Breast epithelium (tissue), 4 donors: Measurements from ENCODE around the gene ITGB5. TPM values are rescaled to one million over a fixed set of nuclear protein-coding genes. Genes with fewer than 3 reads are reported as not detected.

Source experiments
- DNase-seq, 2 donors: peaks; one replicate each; pipeline ENCODE4 v3.0.0-alpha.2; 2019; ENCODE audit warnings: low spot score in 2 of 2
- H3K27ac ChIP-seq, 2 donors: fragments of 200-600 bp; sonication (generic) in 1 of 2; one replicate each; pipeline ENCODE4 v1.5.1; 2016 to 2019; ENCODE audit warnings: mild to moderate bottlenecking in 1 of 2
- H3K27me3 ChIP-seq, 2 donors: fragments of 200-600 bp; sonication (generic) in 1 of 2; one replicate each; pipeline versions ENCODE4 v1.5.1 to v1.6.0; 2017 to 2019; ENCODE audit warnings: control low read depth in 1 of 2, mild to moderate bottlenecking in 1 of 2
- H3K36me3 ChIP-seq: fragments of 200-600 bp; one replicate; pipeline ENCODE4 v1.5.1; 2019
- H3K4me1 ChIP-seq, 2 donors: fragments of 200-600 bp; sonication (generic); one replicate each; pipeline ENCODE4 v1.5.1; 2016 to 2019; ENCODE audit warnings: control low read depth in 1 of 2
- H3K4me3 ChIP-seq, 3 donors: fragments of 200-600 bp; sonication (generic); 1 replicate in 2 of 3; 2 replicates in 1 of 3; pipeline ENCODE4 v1.5.1; 2016 to 2019; ENCODE audit warnings: mild to moderate bottlenecking in 3 of 3, moderate library complexity in 2 of 3
- H3K9me3 ChIP-seq, 2 donors: fragments of 200-600 bp; sonication (generic) in 1 of 2; one replicate each; pipeline ENCODE4 v1.5.1; 2016 to 2019; ENCODE audit warnings: control low read depth in 1 of 2
- CTCF ChIP-seq, 3 donors: fragments of 450-650 bp; IDR thresholded peaks; one replicate each; pipeline ENCODE4 v1.5.1; 2016 to 2017; ENCODE audit warnings: antibody characterized with exemption in 3 of 3, mild to moderate bottlenecking in 3 of 3, moderate library complexity in 3 of 3
- POLR2A ChIP-seq: fragments of 450-650 bp; IDR thresholded peaks from one replicate; pipeline ENCODE4 v1.6.1; 2016; ENCODE audit warnings: antibody characterized with exemption, mild to moderate bottlenecking, moderate library complexity
- POLR2AphosphoS5 ChIP-seq, 3 donors: sonication (generic); formaldehyde crosslinking; IDR thresholded peaks; one replicate each; pipeline ENCODE4 v1.6.1; 2017; ENCODE audit warnings: antibody characterized with exemption in 3 of 3
- intact Hi-C: fragments of 100-400 bp; cut with DNase I; formaldehyde crosslinking; loops from one replicate; pipeline ENCODE4 v1.15.1; 2023; ENCODE audit warnings: low total_unique reads
- total RNA-seq, 3 donors: library from RNA; depleted of rRNA; stranded (reverse); fragments of >200 nt; gene quantifications; one replicate each; pipeline ENCODE4 v1.1.0, GENCODE V29; 2016

Gene ITGB5
- total RNA-seq, 3 donors from 2014 or later = 80.1 to 286 (median 181) TPM

DNA sequence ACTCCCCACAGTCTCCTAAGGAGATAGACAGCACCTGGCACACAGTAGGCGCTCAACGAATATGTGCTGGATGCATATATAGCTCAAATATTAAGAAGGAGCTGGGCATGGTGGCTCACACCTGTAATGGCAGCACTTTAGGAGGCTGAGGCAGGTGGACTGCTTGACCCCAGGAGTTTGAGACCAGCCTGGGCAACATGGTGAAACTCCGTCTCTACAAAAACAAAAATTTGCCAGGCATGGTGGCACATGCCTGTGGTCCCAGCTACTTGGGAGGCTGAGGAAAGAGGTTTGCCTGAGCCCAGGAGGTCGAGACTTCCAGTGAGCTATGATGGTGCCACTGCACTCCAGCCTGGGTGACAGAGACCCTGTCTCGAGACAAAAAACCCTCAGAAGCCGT, 119.5 kb downstream of the ITGB5 start:
- H3K36me3 ChIP-seq = no peaks in the 10 kb centered on the region
- no peak for DNase-seq
- H3K9me3 ChIP-seq = no peaks in the 10 kb centered on the region
- H3K27me3 ChIP-seq = no peaks in the 10 kb centered on the region
- no peak overlapping the region for H3K4me3 ChIP-seq
- TF ChIP-seq CTCF (IDR thresholded peaks at IDR 0.05) = no peak
- no peak overlapping the region for H3K27ac ChIP-seq
- intact Hi-C loops = no loop called here
- no peaks in the 10 kb centered on the region for H3K4me1 ChIP-seq

DNA sequence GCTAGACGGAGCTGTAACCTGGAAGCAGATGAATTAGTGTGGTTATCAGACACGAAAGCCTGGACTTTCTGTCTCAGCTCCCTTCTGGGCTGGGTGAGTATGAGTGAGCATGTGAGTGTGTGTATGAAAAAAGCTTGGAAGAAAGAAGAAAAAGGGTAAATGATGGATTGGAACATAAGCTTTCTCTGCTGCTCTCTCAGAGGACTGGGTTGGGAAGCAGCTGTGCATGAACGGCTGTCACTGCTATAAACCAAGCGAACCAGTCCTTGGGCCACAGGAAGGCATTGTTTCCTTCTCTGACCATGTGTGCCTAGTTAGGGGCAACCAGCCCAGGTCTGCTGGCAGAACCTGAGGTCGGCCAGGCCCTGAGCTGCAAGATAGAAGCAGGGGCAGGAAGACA, 119.9 kb downstream of the ITGB5 start:
- no peaks in the 10 kb centered on the region for H3K27me3 ChIP-seq
- no peak for DNase-seq
- intact Hi-C loops = no loop called here
- peaks cover 0 to under 1% of the 10 kb centered on the region in 2 donors for H3K4me1 ChIP-seq
- no peak overlapping the region for H3K4me3 ChIP-seq
- no peak overlapping the region for H3K27ac ChIP-seq
- no peaks in the 10 kb centered on the region for H3K9me3 ChIP-seq
- TF ChIP-seq CTCF (IDR thresholded peaks at IDR 0.05) (no peak), POLR2A (no peak), POLR2AphosphoS5 (IDR thresholded peaks at IDR 0.05) (no peak)
- no peaks in the 10 kb centered on the region for H3K36me3 ChIP-seq

DNA sequence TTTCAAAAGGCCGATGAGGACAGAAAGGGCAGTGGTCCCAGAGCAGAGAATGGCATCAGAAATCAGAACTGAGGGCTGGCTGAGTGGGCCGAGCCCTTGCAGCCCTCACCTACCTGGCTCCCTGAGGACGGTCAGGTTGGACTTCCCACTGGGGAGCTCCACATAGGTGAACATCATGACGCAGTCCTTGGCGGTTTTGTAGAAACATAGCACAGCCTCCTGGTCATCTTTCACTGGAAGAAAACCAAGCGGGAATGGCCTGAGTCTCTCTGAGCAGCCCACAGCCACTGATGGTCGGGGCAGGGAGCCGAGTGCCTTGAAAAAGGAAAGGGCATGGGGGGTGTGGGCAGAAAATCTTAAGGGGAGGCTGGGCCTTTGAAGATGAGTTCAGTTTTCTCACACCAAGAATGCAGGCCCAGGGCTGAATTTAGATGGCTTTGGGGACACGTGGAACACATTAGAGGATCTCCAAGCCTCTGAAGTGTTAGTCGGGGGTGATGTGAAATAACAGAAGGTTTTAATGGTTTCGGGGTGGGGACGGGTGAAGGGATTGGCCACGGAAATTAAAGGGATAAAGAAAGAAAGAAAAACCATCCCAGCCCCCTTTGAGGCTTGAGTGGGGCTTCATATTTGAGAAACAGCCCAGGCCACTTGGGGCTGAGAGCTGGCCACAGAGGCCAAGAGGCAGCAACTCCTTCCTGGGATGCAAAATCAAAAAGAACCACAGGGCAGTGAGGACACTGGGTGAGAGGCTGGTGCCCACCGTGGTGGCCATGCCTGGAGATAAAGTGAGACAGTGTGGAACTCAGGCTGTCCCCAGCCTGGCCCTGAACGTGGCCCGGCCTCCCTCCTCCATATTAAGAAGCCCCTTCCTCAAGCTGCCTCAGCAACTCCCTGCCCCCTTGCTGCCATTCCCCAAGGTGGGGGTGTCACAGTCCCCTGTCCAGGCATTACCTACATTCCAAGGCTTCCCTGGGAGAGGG, 120.8 kb downstream of the ITGB5 start:
- no peaks in the 10 kb centered on the region for H3K27me3 ChIP-seq
- peaks cover 0 to 4% of the 10 kb centered on the region in 2 donors for H3K4me1 ChIP-seq
- H3K9me3 ChIP-seq = no peaks in the 10 kb centered on the region
- intact Hi-C loops = no loop called here
- H3K4me3 ChIP-seq = no peak overlapping the region
- no peak overlapping the region for H3K27ac ChIP-seq
- TF ChIP-seq CTCF (IDR thresholded peaks at IDR 0.05) = no peak
- TF ChIP-seq POLR2A = no peak
- no peak for TF ChIP-seq POLR2AphosphoS5 (IDR thresholded peaks at IDR 0.05)
- H3K36me3 ChIP-seq = no peaks in the 10 kb centered on the region
- no peak for DNase-seq

- no peak overlapping the region for H3K4me3 ChIP-seq
- no peak for TF ChIP-seq POLR2AphosphoS5 (IDR thresholded peaks at IDR 0.05)
- no peak for TF ChIP-seq CTCF (IDR thresholded peaks at IDR 0.05)
- no peak for TF ChIP-seq POLR2A
- no peaks in the 10 kb centered on the region for H3K36me3 ChIP-seq
- peaks cover 0 to 4% of the 10 kb centered on the region in 2 donors for H3K4me1 ChIP-seq
- intact Hi-C loops = no loop called here
- H3K27ac ChIP-seq = no peak overlapping the region
- no peaks in the 10 kb centered on the region for H3K27me3 ChIP-seq
- H3K9me3 ChIP-seq = no peaks in the 10 kb centered on the region
- DNase-seq = no peak
Measured at GRCh38 chr3:124765197-124765840, 121.8 kb downstream of the ITGB5 start.

DNA sequence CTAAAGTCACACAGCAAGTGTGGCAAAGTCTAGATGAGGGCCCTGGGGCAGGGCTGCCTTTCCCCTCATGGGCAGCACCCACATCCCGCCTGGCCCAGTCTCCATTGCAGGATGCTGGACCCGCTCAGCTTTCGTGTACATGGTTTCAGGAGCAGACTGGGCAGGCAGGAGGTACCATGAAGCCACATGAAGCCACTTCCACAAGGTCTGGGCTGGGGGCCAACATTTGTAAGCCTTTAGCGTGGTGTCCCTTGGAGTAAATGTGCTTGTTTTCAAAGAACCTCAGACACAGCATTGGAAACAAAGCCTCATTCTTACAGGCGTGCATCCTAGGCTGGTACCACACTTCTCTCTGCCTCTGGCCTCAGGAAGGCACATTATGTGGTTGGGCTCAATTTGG, 122.4 kb downstream of the ITGB5 start:
- intact Hi-C loops = loop anchor here (5.0 kb wide), 2 partner anchors 138 to 673 kb away; no protein-coding TSS in a partner anchor
- H3K27me3 ChIP-seq = no peaks in the 10 kb centered on the region
- H3K36me3 ChIP-seq = no peaks in the 10 kb centered on the region
- H3K27ac ChIP-seq = no peak overlapping the region
- peaks cover 0 to 4% of the 10 kb centered on the region in 2 donors for H3K4me1 ChIP-seq
- TF ChIP-seq CTCF (IDR thresholded peaks at IDR 0.05) (no peak), POLR2A (no peak), POLR2AphosphoS5 (IDR thresholded peaks at IDR 0.05) (no peak)
- H3K4me3 ChIP-seq = no peak overlapping the region
- no peaks in the 10 kb centered on the region for H3K9me3 ChIP-seq
- peak in 1 of 2 donors; percentile 45 for DNase-seq
